Measurements from ENCODE around the gene GPX4. TPM values are rescaled to one million over a fixed set of nuclear protein-coding genes. Genes with fewer than 3 reads are reported as not detected.
A peak's percentile ranks its signal among the peaks of the same experiment; 100 is the strongest.
"Not testable (repeated sequence)": the region's sequence is repeated elsewhere in the genome, so short reads cannot be mapped to it uniquely, and the experiment has no call there.

The GPX4 gene
- polyA plus RNA-seq, 10 donors = 117 to 183 (median 150) TPM

DNA sequence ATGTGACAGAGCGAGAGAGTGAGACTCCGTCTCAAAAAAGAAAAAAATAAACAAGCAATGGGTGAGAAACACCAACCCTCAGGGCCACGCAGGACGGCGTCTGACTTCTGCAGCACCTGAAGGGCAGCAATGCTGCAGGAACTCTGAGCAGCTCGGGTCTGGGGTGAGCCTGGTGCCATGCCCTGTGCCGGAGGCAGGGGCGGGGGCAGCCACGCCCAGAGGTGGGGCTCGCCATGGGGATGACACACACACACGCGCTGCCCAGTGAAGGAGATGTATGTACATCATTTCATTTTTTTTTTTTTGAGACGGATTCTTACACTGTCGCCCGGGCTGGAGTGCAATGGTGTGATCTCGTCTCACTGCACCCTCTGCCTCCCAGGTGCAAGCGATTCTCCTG is 24.3 kb downstream of the GPX4 start:
- DNase-seq = no peak

DNA sequence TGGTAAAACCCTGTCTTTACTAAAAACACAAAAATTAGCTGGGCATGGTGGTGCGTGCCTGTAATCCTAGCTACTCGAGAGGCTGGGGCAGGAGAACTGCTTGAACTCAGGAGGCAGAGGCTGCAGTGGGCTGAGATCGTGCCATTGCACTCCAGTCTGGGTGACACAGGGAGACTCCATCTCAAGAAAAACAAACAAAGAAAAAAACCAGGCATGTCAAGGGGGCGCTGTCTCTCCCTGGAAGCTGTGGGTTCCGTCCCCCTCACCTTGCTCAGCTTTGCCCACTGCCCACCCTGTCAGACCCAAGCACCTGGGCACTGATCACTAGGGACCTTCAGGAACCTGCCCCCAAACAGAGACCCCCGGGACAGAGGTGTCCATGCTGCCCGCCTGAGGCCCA is 25.3 kb downstream of the GPX4 start:
- DNase-seq = not testable (repeated sequence)

DNA sequence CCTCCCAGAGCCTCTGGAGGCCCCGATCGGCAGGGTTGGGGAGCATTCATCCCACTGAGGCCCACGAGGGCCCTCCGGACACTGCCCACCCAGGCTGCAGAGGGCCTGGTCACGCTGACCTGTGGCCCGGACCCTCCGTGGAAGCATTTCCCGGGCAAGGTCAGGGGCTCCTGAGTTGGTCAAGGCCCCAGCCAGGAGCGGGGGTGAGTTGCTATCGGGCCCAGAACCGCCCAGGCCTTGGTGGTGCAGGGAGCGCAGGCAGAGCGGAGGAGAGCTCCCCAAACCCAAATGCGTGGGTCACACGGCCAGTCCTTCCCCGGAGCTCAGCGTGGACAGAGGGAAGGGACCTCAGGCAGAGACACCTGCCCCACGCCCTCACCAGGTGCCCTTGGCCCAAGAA is 25.7 kb downstream of the GPX4 start:
- DNase-seq = no peak

DNA sequence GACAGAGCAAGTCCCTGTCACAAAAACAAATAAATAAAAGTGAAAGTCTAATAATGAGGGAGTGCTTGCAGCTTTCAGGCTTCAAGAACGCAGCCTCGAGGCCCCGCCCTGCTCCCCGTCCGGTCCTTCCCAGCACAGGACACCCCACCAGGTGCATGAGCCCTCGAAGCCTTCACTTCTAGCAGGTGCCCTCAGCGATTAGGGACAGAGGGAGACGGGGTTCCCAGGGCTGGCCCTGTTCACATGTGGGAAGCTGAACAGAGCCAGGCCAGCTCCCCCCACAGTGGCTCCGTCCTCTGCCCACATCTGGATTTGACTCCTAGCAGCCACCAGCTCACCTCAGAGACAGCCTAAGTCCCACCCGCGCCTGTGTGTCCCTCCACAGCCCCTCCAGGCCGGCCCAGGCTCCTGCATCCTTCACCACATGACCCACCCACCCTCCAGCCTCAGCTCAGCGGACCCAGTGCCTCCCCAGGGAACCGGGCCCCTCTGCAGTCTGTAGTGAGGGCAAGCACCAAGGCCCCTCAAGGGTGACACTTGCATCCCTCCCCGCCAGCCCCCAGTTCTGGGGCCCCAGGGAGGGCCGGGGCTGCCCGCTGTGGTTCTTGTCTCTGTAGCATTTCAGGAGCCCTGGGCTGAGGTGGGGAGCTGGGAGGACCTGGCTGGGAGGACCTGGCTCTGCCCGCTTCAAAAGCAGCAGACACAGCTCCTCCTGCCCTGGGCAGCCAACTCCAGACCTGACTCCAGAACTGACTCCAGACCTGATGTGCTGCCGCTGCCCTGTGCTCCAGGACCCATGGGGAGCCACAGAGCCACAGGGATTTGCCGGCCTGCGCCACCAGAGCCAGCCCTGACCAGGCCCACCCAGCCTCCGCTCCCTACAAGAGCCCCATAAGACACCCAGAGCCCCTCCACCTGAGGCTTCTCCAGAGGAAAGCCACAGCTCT is 27.2 kb downstream of the GPX4 start:
- DNase-seq = no peak

DNA sequence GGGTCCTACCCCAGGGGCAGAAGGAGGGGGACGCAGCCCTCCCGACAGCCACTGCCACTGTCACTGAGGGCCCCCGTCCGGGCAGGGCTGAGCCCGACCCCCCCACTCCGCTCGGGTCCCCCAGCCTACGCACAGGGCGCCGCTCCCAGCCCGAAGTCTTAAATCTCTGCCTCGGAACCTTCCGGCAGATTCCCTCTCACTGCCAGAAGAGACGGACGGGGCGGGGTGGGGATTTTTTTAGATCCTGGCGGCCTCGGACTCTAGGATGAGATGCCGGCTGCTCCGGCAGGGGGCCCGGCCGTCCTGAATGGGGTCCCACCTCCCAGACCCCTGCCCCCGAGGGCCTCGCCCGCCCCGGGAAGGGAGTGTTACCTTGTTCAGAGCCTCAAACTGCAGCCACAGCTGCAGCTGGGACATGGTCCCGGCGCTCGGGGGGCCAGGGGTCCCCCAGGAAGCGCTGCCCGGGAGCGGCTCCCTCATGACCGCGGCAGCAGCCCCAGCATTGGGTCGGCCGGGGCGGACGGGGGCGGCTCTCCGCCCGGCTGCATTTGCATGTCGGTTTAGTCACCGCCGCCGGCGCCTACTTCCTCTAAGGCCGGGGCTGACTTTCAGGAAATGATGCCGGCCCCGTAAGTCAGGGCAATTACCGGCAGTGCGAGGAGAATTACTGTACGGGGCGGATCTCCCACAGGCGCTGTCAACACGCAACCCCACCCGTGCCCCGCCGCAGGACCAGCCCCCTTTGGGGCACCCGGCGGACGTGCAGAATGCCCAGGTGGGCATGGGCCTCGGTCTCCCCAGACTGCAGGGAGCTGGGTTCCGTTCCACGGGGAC is 28.1 kb downstream of the GPX4 start:
- DNase-seq = peak; percentile 71 to 89 (median 76)

DNA sequence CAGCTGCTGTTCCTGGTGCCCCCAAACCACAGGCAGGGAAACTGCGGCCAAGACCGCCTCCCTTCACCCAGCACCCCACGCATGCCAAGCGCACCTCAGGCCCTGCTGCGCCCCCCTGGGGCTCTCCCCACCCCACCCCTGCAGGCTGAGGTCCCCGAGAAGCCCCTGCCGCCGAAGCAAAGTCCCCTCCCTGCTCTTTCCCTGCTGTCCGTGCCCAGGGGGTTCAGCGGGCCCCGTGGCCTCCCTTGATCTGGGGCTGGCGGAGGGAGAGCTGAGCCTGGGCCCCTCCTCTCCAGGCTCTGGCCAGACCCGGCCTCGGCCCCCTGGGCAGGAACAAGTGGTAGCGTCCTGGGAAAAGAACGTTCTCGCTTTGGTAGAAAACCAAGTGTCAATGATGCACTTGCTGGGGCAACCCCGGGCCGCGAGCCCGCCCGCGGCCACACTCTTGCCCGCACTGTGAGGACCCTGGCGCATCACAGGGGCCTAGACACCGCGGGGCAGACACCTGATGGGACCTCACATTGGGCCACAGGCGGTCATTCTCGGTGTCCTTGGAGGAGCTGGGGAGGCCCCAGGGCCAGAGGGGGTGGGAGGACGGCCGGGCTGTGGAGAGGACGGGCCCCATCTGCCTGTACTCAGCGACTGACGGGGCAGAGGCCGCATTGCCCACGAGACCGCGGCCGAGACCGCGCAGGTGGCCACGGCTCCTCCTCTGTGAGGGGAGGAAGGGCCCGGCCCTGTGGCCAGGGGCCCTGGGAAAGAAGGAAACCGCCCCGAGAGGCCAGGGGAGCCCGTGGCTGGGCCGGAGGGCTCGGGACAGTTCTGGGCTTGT is 29.0 kb downstream of the GPX4 start:
- DNase-seq = peak in 1 of 3 donors; percentile 36

DNA sequence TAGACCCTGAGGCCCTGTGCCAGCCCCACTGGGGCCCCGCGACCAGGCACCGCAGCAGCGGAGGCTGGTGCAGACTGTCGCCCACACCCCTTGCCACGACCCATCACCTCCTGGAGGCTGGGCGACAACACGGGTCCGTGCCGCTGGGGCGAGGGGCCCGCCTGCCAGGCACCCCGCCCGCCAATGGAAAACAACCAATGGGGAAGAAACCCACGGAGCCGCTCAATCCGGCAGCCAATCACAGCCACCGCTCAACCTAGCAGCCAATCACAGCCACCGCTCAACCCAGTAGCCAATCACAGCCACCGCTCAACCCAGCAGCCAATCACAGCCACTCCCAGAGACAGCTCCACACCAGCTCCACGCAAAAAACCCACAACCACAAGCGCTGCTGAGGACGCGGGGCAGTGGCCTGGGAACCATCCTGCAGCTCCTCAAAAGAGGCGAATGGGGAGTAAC is 29.7 kb downstream of the GPX4 start:
- DNase-seq = no peak

DNA sequence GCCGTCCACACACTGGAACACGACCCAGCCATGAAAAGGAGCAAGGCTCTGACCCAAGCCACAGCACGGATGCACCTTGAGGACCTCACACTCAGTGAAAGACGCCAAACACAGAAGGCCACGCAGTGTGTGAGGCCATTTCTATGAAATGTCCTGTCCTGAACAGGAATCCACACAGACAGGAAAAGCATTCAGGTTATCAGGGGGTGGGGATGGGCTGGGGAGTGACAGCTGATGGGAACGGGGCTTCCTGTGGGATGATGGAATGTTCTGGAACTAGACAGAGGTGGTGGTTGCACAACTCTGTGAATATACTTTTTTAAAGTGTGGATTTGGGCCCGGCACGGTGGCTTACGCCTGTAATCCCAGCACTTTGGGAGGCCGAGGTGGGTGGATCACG is 30.6 kb downstream of the GPX4 start:
- no peak for DNase-seq

DNA sequence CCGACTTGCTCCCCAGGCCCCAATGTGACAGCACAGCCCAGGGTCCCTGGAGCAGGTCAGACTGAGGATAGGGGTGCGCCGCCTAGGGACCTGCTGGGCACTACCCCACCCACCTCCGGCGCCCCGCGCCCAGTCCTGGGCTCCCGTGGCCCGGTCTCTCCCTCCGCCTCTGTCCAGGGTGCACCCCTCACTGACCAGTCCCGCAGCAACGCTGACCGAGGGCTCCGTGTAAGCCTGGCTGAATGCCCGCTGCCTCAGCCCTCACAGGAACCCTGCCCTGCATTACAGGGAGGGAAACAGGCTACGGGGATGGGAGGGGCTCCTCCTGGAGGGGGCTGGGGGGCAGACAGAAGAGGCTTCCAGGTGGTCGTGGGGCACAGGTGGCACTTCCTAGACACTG is 31.7 kb downstream of the GPX4 start:
- no peak for DNase-seq

DNA sequence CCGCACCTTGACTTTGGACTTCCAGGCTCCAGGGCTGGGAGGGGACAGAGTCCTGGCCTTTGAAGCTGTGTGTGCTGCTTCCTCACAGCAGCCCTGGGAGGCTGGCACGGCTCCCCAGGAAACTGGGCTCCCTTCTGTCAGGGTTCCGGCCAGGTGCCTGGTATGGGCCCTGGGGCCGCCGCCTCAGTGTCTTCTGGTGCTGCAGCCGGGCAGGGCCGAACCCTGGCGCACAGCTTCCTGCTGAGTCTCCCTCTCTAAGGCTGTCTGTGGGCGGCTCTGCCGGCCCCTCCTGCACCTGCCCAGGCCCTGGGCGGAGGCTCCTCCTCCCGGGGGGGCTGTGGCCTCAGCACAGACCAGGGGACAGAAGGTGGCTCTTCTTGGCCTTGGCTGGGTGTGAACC is 32.4 kb downstream of the GPX4 start:
- no peak for DNase-seq

DNA sequence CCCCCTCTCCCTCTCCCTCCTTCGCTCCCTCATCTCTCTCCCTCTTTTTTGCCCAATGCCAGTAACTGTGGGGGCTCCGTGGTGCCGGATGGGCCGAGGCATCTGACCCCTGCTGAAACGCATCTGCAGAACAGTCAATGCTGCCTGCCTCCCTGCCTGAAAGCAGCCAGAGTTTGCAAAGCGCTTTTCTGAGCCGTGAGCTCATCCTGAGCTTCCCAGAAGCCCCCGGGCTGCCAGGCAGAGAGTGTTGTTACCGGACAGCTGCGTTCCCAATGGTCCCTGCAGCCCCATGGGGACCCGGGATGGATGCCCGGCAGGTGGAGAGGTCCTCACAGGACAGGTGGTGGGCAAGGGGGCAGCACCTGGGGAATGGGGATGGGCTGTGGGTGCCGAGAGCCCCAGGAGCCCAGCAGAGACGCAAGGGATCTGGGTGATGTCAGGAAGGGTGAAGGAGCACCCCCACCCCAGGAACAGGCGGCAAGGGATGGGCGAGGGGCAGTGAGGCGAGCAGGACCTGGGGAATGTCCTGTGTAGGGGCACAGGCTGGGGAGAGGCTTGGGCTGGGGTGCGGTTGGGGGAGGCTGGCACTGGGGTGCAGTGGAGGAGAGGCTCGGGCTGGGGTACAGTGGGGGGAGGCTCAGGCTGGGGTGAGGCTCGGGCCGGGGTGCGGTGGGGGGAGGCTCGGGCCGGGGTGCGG is 33.0 kb downstream of the GPX4 start:
- peak in 1 of 3 donors; percentile 50 for DNase-seq

DNA sequence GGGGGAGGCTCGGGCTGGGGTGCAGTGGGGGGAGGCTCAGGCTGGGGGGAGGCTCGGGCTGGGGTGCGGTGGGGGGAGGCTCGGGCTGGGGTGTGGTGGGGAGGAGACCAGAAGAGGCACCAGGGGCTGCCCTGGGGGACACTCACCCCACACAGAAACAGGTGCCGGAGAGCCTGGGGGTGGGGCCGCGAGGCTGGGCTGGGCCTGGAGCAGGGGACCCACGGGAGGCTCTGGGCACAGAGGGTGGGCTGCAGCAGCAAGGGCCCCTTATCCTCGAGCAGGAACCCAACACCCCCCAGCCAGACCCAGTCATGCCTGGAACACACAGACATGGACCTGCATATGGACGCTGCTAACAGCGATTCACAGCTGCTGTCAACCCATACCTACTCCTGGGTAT is 34.3 kb downstream of the GPX4 start:
- no peak for DNase-seq

DNA sequence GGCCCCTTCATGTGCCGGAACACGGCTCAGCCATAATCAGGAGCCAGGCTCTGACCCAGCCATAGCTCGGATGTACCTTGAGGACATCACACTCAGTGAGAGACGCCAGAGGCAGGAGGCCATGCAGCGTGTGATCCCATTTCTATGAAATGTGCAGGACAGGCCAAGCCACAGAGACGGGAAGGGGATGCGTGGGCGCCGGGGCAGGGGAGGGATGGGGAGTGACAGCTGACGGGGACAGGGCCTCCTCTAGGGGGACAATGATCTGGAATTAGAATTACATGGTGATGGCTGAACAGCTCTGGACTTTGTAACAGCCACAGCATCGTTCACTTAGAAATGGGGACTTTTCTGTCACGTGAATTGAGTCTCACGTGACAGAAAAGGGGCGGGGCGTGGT is 35.3 kb downstream of the GPX4 start:
- DNase-seq = no peak

DNA sequence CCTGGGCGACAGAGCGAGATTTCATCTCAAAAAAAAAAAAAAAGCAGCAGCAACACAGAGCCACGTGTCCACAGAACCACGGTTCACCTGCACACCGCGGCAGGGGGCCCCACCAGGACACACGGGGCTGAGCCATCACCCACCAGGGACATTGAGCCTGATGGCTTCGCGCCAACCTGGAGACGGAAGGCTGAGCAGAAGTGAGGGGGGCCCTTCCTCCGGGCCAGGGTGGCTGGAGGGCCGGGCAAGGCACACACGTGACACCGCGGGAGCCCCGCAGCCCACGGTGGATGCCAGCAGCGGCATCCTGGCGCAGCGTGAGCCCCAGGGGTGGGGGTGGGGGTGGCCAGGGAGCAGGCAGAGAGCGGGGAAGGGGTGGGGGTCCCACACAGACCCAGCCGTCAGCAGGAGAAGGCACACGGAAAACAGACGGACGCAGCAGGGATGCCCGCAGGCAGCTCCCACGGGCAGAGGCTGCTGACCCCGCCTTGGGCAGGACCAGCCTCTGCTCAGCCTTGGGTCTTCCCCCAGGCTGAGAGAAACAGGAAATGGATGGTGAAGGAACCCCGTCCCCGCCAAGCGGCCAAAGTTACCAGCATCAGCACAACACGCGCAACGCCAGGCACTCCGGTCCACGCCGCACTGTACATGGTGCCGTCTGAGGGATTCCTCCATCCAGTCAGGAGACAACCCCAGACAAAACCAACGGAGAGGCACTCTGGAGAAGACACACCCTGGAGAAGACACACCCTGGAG is 36.7 kb downstream of the GPX4 start:
- no peak for DNase-seq

DNA sequence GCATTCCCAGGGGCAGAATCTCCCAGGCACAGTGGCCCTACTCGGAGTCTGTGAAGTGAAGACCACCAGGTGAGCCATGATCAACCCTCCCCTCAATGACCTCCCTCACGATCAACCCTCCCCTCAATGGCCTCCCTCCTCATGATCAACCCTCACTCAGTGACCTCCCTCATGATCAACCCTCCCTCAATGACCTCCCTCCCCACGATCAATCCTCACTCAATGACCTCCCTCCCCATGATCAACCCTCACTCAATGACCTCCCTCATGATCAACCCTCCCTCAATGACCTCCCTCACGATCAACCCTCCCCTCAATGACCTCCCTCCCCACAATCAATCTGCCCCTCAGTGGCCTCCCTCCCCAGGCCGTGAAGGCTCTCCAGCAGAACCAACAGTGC is 38.1 kb downstream of the GPX4 start:
- DNase-seq = no peak

DNA sequence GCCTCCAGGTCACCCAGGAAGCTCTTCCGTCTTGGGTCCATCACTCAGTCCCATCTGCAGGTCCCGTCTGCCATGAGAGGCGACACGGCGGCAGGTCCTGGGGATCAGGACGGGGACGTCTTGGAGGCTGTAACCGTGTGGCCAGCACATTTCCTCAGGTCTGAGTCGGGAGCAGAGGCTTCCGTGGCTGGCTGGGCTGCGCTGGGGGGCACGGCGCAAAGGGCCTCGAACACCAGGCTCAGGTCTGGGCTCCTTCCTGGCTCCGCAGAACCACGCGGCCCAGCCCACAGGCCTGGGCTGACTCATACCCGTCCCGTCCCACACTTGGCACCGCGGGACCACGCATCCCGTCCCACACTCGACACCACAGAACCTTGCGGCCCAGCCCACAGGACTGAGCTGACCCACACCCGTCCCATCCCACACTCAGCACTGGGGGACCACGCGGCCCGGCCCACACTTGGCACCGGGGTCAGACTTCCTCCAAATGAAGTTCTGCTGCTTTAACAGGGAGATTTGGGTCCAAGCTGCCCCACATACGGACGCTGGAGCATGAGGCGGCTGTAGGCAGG is 40.1 kb downstream of the GPX4 start:
- DNase-seq = no peak

DNA sequence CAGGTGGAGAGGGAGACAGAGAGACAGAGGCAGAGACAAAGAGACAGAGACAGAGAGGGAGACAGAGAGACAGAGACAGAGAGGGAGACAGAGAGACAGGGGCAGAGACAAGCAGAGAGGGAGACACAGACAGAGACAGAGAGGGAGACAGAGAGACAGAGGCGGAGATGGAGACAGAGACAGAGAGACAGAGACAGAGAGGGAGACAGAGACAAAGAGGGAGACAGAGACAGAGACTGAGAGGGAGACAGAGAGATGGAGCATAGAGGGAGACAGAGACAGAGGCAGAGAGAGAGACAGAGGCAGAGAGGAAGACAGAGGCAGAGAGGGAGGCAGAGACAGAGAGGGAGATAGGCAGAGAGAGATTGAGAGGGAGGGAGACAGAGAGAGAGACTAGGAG is 40.9 kb downstream of the GPX4 start:
- DNase-seq = no peak

DNA sequence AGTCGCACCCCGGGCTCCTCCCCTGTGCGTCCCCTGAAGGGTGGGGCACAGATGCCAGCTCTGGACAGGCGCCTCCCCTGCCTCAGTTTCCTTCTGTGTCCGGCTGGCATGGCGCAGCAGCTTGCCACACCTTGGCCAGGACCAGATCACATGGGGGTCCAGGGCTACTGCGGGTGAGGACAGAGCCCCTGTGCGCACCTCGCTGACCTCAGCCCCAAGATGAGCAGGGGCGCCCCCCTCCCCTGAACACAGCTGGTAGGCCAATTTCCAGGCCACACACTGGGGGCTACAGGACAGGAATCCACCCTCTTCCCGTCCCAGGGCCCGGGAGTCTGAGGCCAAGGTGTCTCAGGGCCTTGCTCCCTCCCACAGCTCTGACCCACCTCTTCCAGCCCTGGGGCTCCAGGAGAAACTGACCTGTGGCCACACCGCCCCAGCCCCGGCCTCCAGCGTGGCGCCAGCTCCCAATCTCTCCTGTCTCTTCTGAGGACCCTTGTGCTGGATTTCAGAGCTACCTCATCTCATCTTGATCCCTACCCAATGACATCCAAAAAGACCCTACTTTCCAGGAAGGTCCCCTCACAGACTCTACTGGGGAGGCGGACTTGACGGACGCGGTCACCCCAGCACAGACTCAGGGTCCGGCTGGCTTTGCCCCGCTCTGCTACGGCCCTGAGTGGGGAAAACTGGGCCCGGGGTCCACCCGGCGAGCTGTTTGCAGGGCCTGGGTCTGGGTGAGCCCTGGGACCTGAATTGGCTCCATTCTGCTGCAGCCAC is 42.0 kb downstream of the GPX4 start:
- DNase-seq = no peak

DNA sequence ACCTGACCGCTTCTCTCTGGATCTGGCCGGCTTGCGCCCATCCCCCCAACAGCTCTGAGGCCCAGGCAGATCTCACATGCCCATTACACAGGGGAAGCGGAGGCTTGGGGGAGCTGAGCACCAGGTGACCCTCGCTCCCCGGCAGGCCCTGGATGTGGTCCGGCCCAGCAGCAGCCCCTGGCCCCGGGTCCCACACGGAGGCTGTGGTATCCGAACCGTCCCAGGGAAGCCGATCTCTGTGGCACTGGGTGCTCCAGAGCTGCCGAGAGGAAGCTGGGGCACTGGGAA is 42.6 kb downstream of the GPX4 start:
- DNase-seq = no peak
